Measurements from ENCODE around the gene TENM4.

- TF ChIP-seq, protein P1, sequence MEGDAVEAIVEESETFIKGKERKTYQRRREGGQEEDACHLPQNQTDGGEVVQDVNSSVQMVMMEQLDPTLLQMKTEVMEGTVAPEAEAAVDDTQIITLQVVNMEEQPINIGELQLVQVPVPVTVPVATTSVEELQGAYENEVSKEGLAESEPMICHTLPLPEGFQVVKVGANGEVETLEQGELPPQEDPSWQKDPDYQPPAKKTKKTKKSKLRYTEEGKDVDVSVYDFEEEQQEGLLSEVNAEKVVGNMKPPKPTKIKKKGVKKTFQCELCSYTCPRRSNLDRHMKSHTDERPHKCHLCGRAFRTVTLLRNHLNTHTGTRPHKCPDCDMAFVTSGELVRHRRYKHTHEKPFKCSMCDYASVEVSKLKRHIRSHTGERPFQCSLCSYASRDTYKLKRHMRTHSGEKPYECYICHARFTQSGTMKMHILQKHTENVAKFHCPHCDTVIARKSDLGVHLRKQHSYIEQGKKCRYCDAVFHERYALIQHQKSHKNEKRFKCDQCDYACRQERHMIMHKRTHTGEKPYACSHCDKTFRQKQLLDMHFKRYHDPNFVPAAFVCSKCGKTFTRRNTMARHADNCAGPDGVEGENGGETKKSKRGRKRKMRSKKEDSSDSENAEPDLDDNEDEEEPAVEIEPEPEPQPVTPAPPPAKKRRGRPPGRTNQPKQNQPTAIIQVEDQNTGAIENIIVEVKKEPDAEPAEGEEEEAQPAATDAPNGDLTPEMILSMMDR (IDR thresholded peaks at IDR 0.05) = no peak
- TF ChIP-seq POLR2A (IDR thresholded peaks at IDR 0.05) = no peak
Observed at GRCh38 chr11:78664636-78665035, 776.2 kb downstream of the TENM4 start.

All from Peyer's patch (tissue), 4 donors.